Hippocampal formation (tissue), 2 donors: Measurements from ENCODE around the gene TANGO2.

Experiments
- DNase-seq, 2 donors: peaks; one replicate each; lab custom pipeline; 2025; lab: John Stamatoyannopoulos, UW

Gene TANGO2

DNA sequence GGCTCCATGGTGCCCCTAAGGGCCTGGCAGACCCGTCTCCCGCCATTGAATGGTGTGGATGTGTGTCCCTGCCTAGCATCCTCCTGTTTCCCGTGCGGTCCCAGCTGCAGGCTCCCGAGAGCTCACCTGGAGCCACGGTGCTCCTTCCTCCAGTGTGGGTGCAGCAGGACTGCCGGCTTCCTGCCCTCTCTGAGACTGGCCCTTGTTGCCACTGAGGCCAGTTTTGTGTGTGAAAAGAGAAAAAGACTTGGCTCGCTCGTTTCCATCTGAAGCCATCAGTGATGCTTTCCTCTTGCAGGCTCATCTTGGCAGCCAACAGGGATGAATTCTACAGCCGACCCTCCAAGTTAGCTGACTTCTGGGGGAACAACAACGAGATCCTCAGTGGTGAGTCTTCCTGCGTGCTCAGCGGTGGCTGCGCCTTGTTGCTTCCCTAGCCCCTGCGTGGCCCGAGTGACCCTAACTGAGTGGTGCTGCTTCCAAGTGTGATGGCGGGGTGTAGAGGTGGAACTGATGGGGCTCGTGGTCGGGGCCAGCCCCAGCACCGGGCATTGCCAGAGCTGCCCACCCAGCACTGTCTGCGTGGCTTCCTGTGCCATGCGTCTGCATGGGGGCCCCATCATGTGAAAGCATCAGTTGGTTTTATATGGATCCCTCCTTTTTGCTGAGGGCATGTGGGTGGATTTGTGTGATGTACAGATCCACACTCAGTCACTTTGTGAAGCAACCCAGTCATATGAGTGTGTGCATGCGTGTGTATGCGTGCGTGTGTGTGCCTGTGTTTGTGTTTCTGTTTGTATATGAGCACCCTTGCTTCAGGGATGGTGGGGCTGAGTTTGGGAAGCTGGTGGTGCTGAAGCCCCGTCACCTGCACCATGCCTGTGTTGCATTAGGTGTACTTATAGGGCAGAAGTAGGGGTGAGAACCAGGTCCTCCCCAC is 22.4 kb downstream of the TANGO2 start:
- no peak for DNase-seq

DNA sequence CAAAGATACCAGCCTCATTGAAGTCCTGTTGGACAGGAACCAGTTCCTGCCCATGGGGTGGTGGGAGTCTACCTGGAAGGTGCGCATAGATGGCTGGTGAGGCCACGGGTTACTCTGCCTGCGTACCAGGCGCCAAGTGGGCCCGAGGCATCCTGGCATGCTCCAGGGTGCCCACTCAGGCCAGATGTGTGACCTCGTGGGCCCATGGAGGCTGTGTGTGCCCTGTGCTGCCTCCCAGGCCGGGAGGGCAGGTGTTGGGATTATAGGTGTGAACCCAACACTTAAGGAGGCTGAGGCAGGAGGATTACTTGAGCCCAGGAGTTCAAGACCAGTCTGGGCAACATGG is 23.1 kb downstream of the TANGO2 start:
- no peak for DNase-seq

DNA sequence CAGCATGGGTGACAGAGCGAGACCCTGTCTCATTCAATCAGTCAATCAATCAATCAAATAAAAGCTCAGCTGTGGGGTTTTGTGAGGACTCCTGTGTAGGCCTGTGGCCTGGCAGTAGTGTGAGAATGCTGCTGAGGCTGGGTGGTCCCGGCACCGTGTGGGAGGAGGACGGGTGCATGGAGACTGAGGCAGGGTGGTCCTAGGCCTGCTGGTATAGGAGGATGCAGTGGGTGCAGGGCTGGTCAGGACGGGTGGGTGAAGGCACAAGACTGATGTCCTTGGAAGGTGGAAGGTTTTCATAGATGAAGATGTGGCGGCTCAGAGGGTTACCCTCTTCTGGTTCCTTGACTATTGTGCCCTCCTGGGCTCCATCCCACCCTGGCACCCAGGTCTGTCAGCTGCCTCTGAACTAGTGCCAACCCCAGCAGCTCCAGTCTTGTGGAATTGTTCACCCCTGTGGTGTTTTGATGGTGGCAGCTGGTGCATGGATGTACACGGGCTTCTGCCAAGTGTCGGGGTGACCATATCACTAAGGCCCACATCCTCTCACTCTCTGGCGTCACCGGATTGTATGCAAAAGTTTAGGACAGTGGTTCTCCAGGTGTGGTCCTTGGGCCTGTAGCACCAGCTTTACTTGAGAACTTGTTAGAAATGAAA is 23.7 kb downstream of the TANGO2 start:
- no peak for DNase-seq

DNA sequence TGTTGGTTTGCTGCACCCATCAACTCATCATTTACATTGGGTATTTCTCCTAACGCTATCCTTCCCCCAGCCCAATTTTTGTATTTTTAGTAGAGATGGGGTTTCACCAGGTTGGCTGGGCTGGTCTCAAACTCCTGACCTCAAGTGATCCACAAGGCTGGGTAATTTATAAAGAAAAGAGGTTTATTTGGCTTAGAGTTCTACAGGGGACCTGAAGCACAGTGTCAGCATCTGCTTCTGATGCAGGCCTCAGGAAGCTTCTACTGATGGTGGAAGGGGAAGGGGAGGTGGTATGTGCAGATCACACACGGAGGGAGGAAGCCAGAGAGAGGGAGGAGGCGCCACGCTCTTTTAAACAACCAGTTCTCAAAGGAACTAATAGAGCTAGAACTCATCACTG is 25.8 kb downstream of the TANGO2 start:
- DNase-seq = no peak

DNA sequence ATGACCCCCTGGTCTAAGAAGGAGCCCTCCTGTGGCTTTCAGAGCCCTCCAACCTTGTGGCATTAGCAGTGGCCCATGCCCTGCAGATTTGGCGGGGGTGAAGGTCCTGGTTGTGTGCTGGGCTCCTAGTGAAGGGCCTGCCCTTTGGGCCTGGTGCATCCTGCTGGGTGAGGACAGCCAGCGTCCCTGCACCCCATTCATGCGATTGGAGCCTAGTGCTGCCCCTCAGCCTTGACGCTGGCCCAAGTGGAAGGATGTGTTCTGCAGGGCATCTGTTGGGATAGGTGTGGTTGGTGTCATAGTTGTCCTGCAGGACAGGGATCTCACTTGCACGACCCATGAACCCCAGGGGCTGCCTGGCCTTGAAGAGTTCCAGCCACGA is 31.0 kb downstream of the TANGO2 start:
- DNase-seq = no peak

DNA sequence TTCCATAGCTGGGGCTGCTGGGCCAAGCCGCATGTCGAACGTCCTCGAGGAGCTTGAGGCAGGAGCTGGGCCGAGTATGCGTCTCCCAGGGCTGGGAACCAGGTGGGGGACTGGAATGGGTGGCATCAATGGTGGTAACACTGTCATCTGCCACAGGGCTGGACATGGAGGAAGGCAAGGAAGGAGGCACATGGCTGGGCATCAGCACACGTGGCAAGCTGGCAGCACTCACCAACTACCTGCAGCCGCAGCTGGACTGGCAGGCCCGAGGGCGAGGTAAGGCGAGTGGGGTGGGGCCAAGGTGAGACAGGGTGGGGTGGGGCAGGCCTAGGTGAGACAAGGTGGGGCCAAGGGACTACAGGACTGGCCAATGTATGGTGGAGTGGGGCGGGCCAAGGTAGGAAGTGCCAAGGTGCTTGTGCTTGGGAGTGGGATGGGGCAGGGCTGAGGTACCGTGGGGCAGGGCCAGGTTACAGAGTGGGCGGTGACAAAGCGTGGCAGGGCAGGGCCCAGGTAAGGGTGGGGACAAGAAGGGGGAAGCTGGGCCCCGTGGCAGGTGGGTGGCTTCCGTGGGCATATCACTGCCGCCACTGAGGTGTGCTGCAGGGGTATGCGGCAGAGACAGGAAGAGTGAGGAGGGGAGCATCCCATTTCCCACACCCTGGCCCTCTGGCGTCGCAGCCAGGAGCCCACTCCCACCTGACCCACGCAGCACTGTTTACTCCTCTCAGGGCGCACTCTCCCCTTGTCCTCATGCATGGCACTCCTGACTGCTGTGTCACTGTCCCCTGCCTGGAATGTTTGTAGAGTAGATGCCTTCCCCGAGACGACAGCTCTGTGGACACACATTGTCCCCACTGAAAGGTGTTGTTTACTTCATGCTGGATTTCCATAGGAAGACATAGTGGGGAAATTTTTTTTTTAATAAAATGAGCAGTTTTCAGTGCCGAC is 31.7 kb downstream of the TANGO2 start:
- no peak for DNase-seq

DNA sequence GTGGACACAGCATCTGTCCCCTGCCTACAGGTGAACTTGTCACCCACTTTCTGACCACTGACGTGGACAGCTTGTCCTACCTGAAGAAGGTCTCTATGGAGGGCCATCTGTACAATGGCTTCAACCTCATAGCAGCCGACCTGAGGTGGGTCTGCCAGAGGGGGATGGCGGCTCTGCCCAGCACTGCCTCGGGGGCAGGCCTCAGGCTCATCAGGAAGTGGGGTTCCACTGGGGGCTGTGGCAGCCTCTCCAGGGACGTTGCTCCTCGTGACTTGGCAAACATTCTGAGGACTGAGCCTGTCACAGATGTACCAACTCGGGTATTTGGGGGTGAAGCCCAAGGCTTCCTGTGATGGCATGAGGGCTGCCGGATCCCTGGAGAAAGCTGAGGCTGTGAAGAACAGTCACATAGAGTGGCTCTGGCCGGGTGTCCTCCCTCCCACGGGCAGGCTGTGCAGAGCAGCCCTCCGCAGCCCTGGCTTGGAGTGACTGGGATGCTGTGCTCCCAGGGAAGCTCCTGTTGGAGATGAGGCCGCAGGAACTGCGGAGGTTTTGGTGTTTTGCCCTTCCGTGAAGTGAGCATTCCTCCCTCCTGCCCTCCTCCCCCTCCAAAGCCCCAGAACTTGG is 32.6 kb downstream of the TANGO2 start:
- DNase-seq = no peak

DNA sequence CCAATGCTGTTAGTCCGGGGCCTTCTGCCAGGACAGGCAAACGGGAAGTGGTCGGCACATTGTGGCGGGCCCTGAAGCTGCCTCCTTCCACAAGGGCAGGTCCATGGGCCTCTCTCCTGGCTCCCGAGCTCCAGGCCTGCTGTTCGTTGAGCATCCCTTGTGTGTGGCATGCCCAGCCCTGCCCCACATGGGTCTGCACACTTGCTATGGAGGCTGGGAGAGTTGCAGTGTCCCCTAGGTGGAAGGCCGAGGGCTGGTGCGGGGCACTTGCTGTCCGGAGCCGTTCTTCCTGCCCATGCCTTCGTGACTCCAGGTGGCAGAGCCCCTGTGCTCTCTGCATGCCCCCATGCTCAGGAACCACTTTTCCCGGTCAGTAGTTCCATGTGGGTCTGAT is 33.1 kb downstream of the TANGO2 start:
- no peak for DNase-seq

DNA sequence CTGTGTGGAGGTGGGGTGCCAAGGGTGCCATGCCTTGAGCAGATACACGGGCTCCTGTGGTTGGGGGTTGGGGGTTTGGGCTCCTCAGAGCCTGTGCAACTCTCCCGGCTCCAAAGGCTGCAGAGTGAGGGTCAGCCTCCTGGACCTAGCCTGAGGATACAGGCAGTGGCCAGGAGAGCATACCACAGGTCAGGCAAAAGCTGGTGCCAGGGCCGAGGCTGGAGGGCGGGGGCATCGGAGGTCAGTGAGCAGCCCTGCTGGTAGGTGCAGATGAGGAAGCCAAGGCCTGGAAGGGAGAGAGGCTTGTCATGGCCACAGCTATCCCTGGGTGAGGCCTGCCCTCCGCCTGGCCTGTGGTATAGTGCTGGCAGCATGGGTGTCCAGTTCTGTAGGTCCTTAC is 33.6 kb downstream of the TANGO2 start:
- DNase-seq = no peak

DNA sequence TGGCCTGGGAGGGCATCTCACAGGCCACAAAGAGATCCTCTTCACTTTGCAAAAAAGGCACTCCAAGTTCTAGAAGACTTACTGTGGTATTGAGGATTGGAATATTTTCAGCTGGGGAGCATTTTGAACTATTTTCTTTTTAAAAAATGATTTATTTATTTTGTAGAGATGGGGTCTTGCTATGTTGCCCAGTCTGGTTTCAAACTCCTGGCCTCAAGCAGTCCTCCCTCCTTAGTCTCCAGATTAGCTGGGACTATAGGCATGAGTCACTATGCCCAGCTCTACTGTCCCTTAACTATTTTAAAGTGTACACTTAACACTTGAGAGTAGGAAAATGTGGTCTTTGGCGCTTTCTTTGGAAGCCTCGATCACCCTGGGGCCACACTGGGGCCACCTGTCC is 34.2 kb downstream of the TANGO2 start:
- DNase-seq = no peak

DNA sequence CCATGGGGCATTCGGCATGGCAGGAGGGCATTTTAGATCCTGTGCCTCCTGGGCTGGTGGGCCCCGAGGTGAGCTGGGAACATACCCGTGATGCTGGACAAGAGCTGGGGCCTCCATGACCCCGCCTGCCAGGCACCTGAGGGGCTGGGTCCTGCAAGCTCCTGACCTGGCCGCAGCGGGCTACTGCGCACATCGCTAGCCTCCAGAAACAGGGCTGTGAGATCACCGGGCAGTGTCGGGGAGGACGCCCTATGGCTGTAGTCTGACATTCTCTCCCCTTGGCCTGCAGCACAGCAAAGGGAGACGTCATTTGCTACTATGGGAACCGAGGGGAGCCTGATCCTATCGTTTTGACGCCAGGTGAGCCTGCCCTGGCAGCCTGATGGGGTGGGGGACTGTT is 34.7 kb downstream of the TANGO2 start:
- no peak for DNase-seq

DNA sequence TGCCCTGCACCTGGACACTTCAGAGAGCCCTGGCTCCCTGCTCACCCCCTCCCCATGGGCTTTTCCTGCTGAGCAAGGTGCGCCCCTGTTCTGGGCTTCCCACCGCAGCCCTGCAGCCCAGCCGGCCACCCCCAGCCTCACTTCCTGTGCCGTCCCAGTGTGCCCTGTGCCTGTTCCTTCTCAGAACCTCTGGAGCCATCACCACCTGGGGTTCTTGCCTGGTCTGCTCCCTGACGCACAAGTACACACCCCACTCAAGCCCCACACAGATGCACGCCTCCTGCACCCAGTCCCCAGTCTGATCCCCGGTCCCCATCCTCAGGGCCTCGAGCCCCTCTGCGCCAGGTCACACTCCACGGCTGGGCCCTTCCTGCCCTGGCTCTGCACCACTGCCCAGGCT is 35.3 kb downstream of the TANGO2 start:
- DNase-seq = no peak

DNA sequence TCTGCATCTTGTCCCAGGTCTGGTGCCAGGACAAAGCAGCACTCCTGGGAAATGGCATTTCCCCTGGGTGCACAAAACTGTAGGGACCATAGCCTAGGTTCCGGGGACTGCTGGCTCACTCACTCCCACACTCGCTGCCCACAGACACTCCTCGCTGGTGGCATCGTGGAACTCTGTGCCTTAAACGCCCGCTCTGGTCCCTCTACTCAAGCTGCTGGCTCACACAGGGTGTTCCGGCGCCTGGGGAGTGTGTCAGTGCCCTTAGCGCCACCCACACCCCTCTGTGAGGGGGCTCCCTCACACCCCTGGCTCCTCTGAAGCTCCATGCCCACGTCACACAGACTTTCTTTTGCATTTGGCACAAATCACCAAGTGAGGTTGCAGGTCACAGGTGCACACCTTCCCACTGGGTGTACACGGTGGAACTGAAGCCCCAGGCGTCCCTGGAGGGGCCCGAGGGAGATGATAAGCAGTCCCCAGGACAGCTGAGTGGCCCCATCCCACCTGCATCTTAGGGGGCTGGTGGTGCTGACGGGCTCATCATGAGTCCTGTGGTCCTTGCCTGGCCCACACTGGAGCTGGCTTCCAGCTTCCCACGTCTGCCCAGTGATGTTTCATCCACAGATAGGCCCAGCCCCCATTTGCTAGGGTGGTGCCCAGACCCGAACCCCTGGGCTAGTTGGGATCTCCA is 35.9 kb downstream of the TANGO2 start:
- no peak for DNase-seq

DNA sequence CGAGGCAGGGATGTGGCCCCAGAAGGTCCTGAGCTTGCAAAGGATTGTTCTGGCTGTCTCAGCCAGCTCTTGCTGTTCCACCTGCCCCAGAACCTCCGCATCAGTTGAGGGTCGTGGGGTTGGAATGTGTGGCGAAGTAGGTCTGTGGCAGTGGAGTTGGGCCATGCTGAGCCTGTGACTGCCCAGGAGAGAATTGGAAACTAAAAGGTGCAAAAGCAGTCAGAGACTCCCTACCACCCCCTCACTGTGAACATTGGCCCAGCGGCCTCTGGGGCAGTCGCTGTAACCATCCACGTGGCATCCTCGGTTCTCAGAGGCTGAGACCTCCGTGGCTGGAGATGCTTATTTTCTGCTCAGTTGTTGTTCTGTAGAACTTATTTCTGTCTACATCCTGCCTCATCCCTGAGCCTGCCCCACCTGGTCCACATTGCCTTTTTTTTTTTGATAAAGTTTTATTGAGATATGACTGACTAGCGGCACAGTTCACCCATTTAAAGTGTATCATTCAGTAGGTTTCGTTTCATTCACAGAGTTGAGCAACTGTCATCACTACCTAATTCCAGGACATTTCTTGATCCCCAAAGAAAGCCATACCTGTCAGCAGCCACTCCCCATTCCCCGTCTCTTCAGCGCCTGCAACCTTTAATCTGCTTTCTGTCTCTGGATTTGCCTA is 36.8 kb downstream of the TANGO2 start:
- no peak for DNase-seq

DNA sequence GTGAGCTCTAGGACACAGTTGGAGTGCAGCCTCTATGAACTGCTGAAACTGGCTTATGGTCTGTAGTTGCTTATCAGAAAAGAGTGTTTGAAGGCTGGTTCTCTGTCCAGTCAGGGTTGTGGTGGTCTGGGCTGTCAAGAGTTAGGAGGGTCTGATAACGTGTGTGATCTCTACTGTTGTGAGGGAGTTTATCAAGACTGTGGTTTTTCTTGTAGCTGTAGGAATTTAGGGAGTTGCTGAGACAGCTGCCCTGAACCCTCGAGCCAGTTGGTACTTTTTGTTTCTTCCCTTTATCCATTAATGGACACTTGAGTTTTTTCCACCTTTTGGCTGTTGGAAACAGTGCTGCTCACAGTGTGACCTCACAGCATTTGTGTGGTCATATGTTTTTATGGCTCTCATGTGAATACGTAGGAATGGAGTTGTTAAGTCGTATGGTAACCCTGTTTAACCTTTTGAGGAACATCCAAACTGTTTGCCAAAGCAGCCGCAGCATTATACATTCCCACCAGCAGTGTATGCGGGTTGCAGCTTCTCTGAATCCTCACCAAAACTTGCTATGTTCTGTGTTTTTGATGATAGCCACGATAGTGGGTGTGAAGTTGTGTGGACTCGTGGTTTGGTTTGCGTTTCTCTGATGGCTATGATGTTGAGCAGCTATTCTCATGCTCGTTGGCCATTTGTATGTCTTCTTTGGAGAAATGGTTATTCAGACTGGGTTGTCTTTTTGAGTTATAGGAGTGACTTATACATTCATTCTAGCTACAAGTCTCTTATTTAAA is 38.3 kb downstream of the TANGO2 start:
- DNase-seq = no peak

DNA sequence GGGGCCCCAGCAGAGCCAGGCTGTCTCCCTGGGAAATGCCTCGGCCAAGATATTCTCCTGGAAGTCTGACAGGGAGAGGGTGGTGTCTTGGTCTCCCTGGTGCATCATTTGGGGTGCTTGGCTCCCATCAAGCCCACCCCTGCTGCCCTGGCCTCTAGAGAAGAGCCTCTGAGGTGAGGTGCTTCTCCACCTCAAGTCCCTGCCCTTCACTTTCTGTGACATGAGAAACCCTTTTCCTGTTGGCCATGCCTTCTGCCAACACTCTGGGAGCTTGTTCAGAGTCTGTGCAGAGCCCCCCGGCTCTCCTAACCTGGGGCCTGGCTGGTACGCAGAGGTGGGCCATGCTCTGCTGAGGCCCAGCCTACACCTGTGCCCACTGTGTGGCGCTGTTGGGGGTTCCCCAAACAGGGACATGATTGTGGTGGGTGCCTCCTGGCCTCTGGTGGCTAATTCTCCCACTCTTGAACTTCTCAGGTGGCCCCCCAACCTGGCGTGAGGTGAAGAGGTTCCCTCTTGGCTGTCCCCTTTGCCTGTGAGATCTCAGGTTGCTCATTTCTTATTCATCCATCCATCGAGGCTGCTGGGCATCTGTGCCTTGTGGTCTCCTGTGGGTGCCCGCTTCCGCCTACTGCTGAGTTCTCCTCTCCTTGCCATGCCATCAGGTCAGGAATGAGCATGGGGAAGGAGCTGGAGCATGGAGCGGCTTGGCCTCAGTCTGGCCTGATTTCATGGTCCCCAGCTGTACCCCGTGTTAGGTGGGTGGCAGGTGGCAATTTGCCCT is 40.0 kb downstream of the TANGO2 start:
- no peak for DNase-seq

DNA sequence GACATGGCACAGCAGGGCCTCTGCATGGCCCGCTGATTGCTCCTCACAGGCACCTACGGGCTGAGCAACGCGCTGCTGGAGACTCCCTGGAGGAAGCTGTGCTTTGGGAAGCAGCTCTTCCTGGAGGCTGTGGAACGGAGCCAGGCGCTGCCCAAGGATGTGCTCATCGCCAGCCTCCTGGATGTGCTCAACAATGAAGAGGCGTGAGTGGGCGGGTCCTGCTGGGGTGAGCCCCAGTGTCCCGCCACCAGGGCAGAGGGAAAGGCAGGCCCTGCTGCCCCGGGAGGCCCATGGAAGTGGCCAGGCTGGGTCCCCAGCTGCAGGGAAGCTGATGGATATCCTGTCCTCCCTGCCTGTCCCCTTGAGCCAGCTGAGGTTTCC is 40.6 kb downstream of the TANGO2 start:
- no peak for DNase-seq

DNA sequence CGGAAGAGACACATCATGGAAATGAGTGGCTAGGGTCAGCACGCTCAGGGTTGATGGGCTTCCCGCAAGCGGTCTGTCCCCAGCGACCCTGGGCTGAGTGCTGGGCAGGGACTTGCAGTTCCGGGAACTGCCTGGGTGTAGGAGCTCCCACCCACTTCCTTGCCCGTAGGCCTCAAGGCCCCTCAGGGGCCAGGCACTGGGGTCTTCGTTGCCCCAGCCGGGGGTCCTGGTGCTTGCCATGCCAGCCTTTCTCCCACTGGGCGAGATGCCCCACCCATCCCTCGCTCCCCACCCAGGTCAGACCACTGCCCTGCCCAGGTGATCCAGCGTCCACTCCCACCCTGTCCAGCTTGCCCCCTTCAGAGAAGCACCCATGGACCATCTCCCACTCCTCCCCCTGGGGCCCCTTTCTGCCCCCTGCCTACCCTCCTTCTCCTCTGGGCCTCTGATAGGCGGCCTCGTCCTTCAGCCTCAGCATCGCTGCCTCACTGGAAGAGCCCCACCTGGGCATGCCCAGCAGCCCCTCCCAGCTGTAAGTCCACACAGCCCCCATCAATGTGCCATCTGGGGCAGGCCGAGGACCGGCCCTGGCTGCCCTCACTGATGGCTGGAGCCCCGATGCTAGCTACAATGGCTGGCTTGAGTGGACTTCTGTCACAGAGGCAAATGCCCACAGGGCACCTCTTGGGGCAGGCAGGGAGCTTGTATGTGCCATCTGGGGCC is 41.3 kb downstream of the TANGO2 start:
- DNase-seq = no peak

DNA sequence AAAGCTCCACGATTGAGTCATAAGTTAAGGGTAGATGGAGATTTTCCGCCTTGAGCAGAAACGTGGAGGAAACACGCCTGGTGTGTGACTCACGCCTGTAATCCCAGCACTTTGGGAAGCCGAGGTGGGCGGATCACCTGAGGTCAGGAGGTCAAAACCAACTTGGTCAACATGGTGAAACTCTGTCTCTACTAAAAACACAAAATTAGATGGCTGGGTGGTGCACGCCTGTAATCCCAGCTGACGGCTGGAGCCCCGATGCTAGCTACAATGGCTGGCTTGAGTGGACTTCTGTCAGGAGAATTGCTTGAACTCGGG is 41.8 kb downstream of the TANGO2 start:
- DNase-seq = no peak
